ENCODE results near the gene GREM2. TPM values are rescaled to one million over a fixed set of nuclear protein-coding genes. Genes with fewer than 3 reads are reported as not detected.

Gene GREM2
- total and polyA plus RNA-seq, 2 of the 4 experiments (the other 2 are of a cell fraction) = 3.0 to 14.2 TPM

GRCh38 chr1:240496356-240496755, 115.6 kb downstream of the GREM2 start:
- Histone ChIP-seq H3K14ac (replicated peaks; ENCODE audit: low read depth, low read length) (peak overlapping the region; percentile 5; the same call in 1 of the 2 replicates), H3K9ac (ENCODE audit: low read depth, low read length) (no peak overlapping the region), H4K8ac (ENCODE audit: low read depth in 2 of 2, low read length in 2 of 2) (peak overlapping the region in 1 of 2 experiments; percentile 10; a peak in 1 of 4 replicates), H3K9me1 (ENCODE audit: insufficient read depth, low read length) (peaks cover 13% of the 10 kb centered on the region), H3K4ac (ENCODE audit: low read depth, low read length) (peak overlapping the region; percentile 69), H4K5ac (ENCODE audit: low read depth, low read length) (peak overlapping the region; percentile 64; the same call in 1 of the 2 replicates), H4K91ac (ENCODE audit: insufficient read depth, low read depth, low read length) (peak overlapping the region; percentile 39), H3K4me3 (ENCODE audit: insufficient read depth, low read depth, low read length) (no peak overlapping the region), H3K23ac (ENCODE audit: low read depth, low read length) (peak overlapping the region; percentile 38; the same call in 1 of the 2 replicates), H2AK5ac (ENCODE audit: low read depth, low read length) (peak overlapping the region; percentile 87), H3K4me1 (ENCODE audit: control insufficient read depth, insufficient read depth, low read length) (peaks cover 7% of the 10 kb centered on the region; the same call in 1 of the 2 replicates), H2BK20ac (ENCODE audit: low read depth, low read length) (peak overlapping the region; percentile 86), H2BK5ac (ENCODE audit: low read depth, low read length, poor library complexity, severe bottlenecking) (peak overlapping the region; percentile 11), H3K36me3 (ENCODE audit: control insufficient read depth, insufficient read depth, low read length) (no peaks in the 10 kb centered on the region), H4K20me1 (ENCODE audit: insufficient read depth, low read length) (no peaks in the 10 kb centered on the region), H3K4me2 (ENCODE audit: low read depth, low read length) (no peak overlapping the region), H2AK9ac (replicated peaks; ENCODE audit: low read depth, low read length, poor library complexity) (no peak overlapping the region), H3K27me3 (ENCODE audit: control insufficient read depth, insufficient read depth, low read length) (no peaks in the 10 kb centered on the region), H3K56ac (ENCODE audit: extremely low read depth, insufficient read depth, low read length) (no peak overlapping the region), H3K9me3 (ENCODE audit: control insufficient read depth, insufficient read depth, low read length) (no peaks in the 10 kb centered on the region), H2AFZ (replicated peaks; ENCODE audit: low read length, poor library complexity) (no peak overlapping the region), H3K18ac (ENCODE audit: low read depth, low read length) (peak overlapping the region; percentile 79; the same call in 1 of the 2 replicates), H2BK120ac (ENCODE audit: low read depth, low read length) (peak overlapping the region; percentile 79), H3K79me1 (ENCODE audit: low read depth in 1 of 2, low read length in 2 of 2) (peaks cover 0 to 32% of the 10 kb centered on the region in 2 experiments; a peak in 2 of 4 replicates), H2BK15ac (ENCODE audit: low read depth, low read length) (peak overlapping the region; percentile 8; the same call in 1 of the 3 replicates), H3K27ac (ENCODE audit: insufficient read depth, low read length) (no peak overlapping the region)
- no CpG with 5 or more reads among the region's 7 CpGs for WGBS, 2 experiments (ENCODE audit: extremely low coverage in 2 of 2, insufficient read length in 1 of 2)
- in situ Hi-C loops (cut with MboI; ENCODE audit: low sequenced_read_pairs) = no loop called here
- CTCF ChIA-PET = no interaction called here
- BruUV-seq (replicated peaks) = no TSS peak
- ATAC-seq (ENCODE audit: low read depth) (no peak), DNase-seq (no peak)
- dilution Hi-C loops (cut with HindIII; ENCODE audit: low sequenced_read_pairs, unreplicated experiment) = no loop called here
- intact Hi-C loops (cut with micrococcal nuclease) = no loop called here
- TF ChIP-seq BHLHE40 (IDR thresholded peaks at IDR 0.05; ENCODE audit: low read depth, low read length) = no peak
- TF ChIP-seq CEBPB (IDR thresholded peaks at IDR 0.05; ENCODE audit: low read depth, low read length) = no peak
- TF ChIP-seq CHD1 (IDR thresholded peaks at IDR 0.05; ENCODE audit: low read depth, low read length) = no peak
- TF ChIP-seq SMC3 (IDR thresholded peaks at IDR 0.05; ENCODE audit: low read depth, low read length) = no peak
- TF ChIP-seq, protein P1, sequence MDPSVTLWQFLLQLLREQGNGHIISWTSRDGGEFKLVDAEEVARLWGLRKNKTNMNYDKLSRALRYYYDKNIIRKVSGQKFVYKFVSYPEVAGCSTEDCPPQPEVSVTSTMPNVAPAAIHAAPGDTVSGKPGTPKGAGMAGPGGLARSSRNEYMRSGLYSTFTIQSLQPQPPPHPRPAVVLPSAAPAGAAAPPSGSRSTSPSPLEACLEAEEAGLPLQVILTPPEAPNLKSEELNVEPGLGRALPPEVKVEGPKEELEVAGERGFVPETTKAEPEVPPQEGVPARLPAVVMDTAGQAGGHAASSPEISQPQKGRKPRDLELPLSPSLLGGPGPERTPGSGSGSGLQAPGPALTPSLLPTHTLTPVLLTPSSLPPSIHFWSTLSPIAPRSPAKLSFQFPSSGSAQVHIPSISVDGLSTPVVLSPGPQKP (IDR thresholded peaks at IDR 0.05; ENCODE audit: borderline replicate concordance, low read depth, low read length) = no peak
- TF ChIP-seq, protein P2, sequence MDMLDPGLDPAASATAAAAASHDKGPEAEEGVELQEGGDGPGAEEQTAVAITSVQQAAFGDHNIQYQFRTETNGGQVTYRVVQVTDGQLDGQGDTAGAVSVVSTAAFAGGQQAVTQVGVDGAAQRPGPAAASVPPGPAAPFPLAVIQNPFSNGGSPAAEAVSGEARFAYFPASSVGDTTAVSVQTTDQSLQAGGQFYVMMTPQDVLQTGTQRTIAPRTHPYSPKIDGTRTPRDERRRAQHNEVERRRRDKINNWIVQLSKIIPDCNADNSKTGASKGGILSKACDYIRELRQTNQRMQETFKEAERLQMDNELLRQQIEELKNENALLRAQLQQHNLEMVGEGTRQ (IDR thresholded peaks at IDR 0.05; ENCODE audit: low read depth, low read length) = no peak
- TF ChIP-seq MXI1 (IDR thresholded peaks at IDR 0.05; ENCODE audit: borderline replicate concordance, low read depth, low read length) = no peak
- no peak for TF ChIP-seq POLR2A (IDR thresholded peaks at IDR 0.05; ENCODE audit: low read depth, low read length)
- TF ChIP-seq RFX5 (IDR thresholded peaks at IDR 0.05; ENCODE audit: low read depth, low read length) = no peak
- TF ChIP-seq, protein P3, sequence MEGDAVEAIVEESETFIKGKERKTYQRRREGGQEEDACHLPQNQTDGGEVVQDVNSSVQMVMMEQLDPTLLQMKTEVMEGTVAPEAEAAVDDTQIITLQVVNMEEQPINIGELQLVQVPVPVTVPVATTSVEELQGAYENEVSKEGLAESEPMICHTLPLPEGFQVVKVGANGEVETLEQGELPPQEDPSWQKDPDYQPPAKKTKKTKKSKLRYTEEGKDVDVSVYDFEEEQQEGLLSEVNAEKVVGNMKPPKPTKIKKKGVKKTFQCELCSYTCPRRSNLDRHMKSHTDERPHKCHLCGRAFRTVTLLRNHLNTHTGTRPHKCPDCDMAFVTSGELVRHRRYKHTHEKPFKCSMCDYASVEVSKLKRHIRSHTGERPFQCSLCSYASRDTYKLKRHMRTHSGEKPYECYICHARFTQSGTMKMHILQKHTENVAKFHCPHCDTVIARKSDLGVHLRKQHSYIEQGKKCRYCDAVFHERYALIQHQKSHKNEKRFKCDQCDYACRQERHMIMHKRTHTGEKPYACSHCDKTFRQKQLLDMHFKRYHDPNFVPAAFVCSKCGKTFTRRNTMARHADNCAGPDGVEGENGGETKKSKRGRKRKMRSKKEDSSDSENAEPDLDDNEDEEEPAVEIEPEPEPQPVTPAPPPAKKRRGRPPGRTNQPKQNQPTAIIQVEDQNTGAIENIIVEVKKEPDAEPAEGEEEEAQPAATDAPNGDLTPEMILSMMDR (conservative IDR thresholded peaks at IDR 0.05; ENCODE audit: low read depth, low read length) = no peak
- TF ChIP-seq RCOR1 (IDR thresholded peaks at IDR 0.05; ENCODE audit: insufficient replicate concordance, low read length) = no peak
- TF ChIP-seq MAFK (IDR thresholded peaks at IDR 0.05; ENCODE audit: low read depth, low read length) = no peak
- no peak for TF ChIP-seq MAZ (IDR thresholded peaks at IDR 0.05; ENCODE audit: borderline replicate concordance, low read depth, low read length)
- TF ChIP-seq NFE2L2 (IDR thresholded peaks at IDR 0.05; ENCODE audit: low read depth, low read length) = no peak
- no peak for TF ChIP-seq FOS (IDR thresholded peaks at IDR 0.05; ENCODE audit: low read depth, low read length)
- TF ChIP-seq RAD21 (IDR thresholded peaks at IDR 0.05; ENCODE audit: low read length) = no peak
- POLR2A ChIA-PET (ENCODE audit: unreplicated experiment) = no interaction called here

Data from IMR-90 (cell line).